Lower leg skin (tissue), 4 donors: ENCODE results near the gene SMC1B. TPM values are rescaled to one million over a fixed set of nuclear protein-coding genes. Genes with fewer than 3 reads are reported as not detected.
"Not testable (repeated sequence)": the region's sequence is repeated elsewhere in the genome, so short reads cannot be mapped to it uniquely, and the experiment has no call there.

ENCODE experiments used
- DNase-seq, 2 donors: peaks; one replicate each; pipeline ENCODE4 v3.0.0-alpha.2; 2019; ENCODE audit warnings: low spot score in 2 of 2
- H3K4me3 ChIP-seq: fragments of 200-600 bp; sonication (generic); 2 replicates; pipeline ENCODE4 v1.5.1; 2017; ENCODE audit warnings: mild to moderate bottlenecking, low read depth; ENCODE audit not compliant: poor library complexity, severe bottlenecking
- CTCF ChIP-seq, 3 donors: fragments of 450-650 bp; IDR thresholded peaks; one replicate each; pipeline ENCODE4 v1.5.1; 2016; ENCODE audit warnings: antibody characterized with exemption in 3 of 3, mild to moderate bottlenecking in 3 of 3, moderate library complexity in 2 of 3
- POLR2A ChIP-seq, 2 donors: fragments of 450-650 bp; IDR thresholded peaks; one replicate each; pipeline ENCODE4 v1.6.1; 2016 to 2017; ENCODE audit warnings: antibody characterized with exemption in 2 of 2, mild to moderate bottlenecking in 1 of 2, moderate library complexity in 1 of 2
- WGBS, 2 donors: methylation state at CpG; one replicate each; pipeline ENCODE4 v1.1.5; 2018; 5-methylcytosine and 5-hydroxymethylcytosine counted together
- intact Hi-C: fragments of 100-400 bp; cut with DNase I; formaldehyde crosslinking; loops from one replicate; pipeline ENCODE4 v1.15.0; 2023; ENCODE audit warnings: low total_unique reads
- total RNA-seq, 4 donors: library from RNA; depleted of rRNA; stranded (reverse); fragments of >200 nt; gene quantifications; one replicate each; pipeline ENCODE4 v1.1.0, GENCODE V29; 2016

The SMC1B gene
- total RNA-seq, 4 donors from 2014 or later, result not detected

- 82 to 84% methylated on average over 3 of the region's 3 CpGs for WGBS, 2 donors
- H3K4me3 ChIP-seq, result no peak overlapping the region
- TF ChIP-seq CTCF (IDR thresholded peaks at IDR 0.05) (no peak), POLR2A (IDR thresholded peaks at IDR 0.05) (no peak)
- intact Hi-C loops, result no loop called here
- no peak for DNase-seq
These were observed 23.9 kb downstream of the SMC1B start for GRCh38 chr22:45389546-45389945.

GRCh38 chr22:45381348-45381747 is 32.1 kb downstream of the SMC1B start:
- 95 to 100% methylated on average over 2 of the region's 2 CpGs for WGBS, 2 donors
- H3K4me3 ChIP-seq, result no peak overlapping the region
- DNase-seq, result no peak
- TF ChIP-seq POLR2A (IDR thresholded peaks at IDR 0.05) (no peak), CTCF (IDR thresholded peaks at IDR 0.05) (no peak)
- intact Hi-C loops, result no loop called here

GRCh38 chr22:45376703-45377102 is 36.7 kb downstream of the SMC1B start:
- DNase-seq, result peak; percentile 25 to 86
- intact Hi-C loops, result no loop called here
- WGBS, 2 donors, result 71 to 74% methylated on average over 1 of the region's 1 CpG
- TF ChIP-seq CTCF (IDR thresholded peaks at IDR 0.05), result no peak
- no peak for TF ChIP-seq POLR2A (IDR thresholded peaks at IDR 0.05)
- no peak overlapping the region for H3K4me3 ChIP-seq

GRCh38 chr22:45376009-45376408 is 37.4 kb downstream of the SMC1B start:
- DNase-seq, result no peak
- 73 to 77% methylated on average over 3 of the region's 3 CpGs for WGBS, 2 donors
- H3K4me3 ChIP-seq, result no peak overlapping the region
- intact Hi-C loops, result no loop called here
- TF ChIP-seq CTCF (IDR thresholded peaks at IDR 0.05), result no peak
- no peak for TF ChIP-seq POLR2A (IDR thresholded peaks at IDR 0.05)

GRCh38 chr22:45373592-45373991 is 39.8 kb downstream of the SMC1B start:
- DNase-seq, H3K4me3 ChIP-seq, intact Hi-C loops: not testable (repeated sequence)
- 88 to 90% methylated on average over 3 of the region's 3 CpGs for WGBS, 2 donors

GRCh38 chr22:45366713-45367112 is 46.7 kb downstream of the SMC1B start:
- TF ChIP-seq POLR2A (IDR thresholded peaks at IDR 0.05) (no peak), CTCF (IDR thresholded peaks at IDR 0.05) (no peak)
- H3K4me3 ChIP-seq, result no peak overlapping the region
- WGBS, 2 donors, result 80 to 83% methylated on average over 3 of the region's 3 CpGs
- intact Hi-C loops, result no loop called here
- no peak for DNase-seq
